Measurements from ENCODE around the gene CAPRIN2.

GRCh38 chr12:30757316-30757715, 2.6 kb upstream of the CAPRIN2 start:
- no peak for TF ChIP-seq POLR2A (IDR thresholded peaks at IDR 0.05; ENCODE audit: low read depth, low read length)
- TF ChIP-seq POLR2AphosphoS5 (IDR thresholded peaks at IDR 0.05; ENCODE audit: low read depth, low read length), result no peak

All from GM12892 (cell line).